HG02943 (cell line): Measurements from ENCODE around the gene CLP1.
"Not testable (repeated sequence)": the region's sequence is repeated elsewhere in the genome, so short reads cannot be mapped to it uniquely, and the experiment has no call there.

ENCODE experiments used
- ATAC-seq: cut with Tn5 transposase; IDR thresholded peaks from one replicate; pipeline ENCODE4 v1.9.1; 2021; ENCODE audit warnings: mild to moderate bottlenecking, low read depth, moderate library complexity; ENCODE audit not compliant: unreplicated experiment

The CLP1 gene

DNA sequence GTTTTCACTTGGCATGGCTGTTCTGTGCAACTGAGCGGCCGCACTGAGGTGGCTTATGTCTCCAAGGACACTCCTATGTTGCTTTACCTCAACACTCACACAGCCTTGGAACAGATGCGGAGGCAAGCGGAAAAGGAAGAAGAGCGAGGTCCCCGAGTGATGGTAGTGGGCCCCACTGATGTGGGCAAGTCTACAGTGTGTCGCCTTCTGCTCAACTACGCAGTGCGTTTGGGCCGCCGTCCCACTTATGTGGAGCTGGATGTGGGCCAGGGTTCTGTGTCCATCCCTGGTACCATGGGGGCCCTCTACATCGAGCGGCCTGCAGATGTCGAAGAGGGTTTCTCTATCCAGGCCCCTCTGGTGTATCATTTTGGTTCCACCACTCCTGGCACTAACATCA is 2.1 kb downstream of the CLP1 start:
- ATAC-seq: no peak

DNA sequence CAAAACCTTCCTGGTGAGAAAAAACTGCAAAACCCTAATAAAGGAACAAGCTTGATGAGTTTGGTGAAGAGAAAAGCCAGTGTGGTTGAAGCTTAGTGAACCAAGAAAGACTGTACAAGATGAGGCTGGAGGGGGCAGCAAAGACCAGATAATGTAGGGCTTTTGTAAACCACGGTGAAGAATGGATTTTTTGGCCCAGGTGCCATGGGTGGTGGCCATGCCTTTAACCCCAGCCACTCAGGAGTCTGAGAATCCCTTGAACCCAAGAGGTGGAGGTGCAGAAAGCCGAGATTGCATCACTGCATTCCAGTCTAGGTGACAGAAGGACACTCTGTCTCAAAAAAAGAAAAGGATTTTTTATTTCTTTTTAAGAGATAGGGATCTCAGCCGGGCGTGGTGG is 5.3 kb downstream of the CLP1 start:
- no peak for ATAC-seq

DNA sequence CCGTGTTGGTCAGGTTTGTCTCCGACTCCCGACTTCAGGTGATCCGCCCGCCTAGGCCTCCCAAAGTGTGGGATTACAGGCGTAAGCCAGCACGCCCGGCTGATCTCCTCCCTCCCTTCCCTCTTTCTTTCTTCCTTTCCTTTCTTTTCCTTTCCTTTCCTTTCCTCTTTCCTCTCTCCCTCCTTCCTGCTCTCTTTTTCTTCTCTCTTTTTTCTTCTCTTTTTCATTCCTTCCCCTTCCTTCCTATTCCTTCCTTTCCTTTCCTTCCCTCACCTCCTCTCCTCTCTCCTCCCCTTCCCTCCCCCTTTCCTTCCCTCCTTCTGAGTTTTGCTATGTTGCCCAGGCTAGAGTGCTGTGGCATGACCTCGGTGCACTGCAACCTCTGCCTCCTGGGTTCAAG is 6.4 kb downstream of the CLP1 start:
- no peak for ATAC-seq

DNA sequence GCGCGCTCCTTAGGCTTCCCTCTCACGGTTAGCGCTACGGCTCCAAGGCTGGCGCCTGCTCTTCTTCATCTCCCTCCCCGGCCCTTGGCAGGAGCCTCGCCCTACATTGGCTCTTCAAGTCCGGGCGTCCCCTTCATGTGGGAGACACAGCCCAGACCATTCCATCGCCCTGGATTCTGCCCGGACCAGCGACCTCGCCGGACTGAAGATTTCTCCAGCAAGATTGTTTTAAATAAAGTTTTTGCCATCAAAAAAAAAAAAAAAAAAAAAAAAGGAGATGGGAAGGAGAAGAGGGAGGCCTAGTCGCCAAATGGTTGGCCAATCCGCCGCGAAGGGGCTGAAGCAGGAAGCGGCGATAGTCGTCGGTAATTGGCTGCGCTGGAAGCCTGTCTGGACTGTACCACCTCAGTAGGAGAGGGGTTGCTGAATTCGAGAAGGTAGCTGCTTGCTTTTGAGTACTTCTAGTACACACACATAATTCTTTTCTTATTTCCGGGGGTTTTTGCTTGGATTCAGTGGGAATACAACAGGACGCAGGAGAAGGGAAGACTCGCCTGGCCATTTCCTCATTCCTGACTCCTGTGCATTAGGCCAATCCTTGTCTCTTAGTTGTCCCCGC is 9.7 kb downstream of the CLP1 start:
- peak; percentile 63 for ATAC-seq

DNA sequence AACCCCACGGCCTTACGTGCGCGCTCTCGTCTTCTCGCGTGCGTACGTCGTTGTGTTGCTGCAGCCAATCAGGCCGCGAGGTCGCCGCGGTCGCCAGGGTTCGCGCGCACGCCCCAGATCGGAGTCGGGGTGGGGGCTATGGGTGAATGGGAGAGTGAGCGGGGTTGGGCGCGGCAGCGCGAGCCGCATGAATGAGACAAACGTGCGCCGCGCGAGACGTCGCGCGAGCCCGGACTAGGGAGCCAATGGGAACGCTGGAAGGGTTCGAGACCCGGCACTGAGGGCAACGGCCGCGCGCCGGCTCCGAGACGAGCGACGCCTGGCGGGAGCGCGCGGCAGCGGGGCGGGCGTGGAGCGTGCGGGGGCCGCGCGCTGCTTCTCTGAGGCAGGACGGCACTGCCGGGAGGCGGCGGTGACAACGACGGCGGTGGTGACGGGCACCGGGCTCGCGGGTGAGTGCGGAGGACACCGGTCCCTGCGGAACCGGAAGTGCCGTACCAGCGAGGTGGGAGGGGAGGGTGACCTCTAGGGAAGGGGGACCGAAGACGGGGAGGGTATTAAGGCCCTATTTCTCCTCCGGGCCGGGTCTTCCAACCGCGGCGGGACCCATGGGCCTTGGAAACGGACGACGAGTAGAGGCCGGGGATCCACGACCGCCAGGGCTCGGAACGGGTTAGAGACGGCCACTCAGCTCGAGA is 10.3 kb downstream of the CLP1 start, which contains the start of gene ZDHHC5:
ZDHHC5 (plus strand) TSS at position 379 of the 698 bp plus-strand sequence. CDS start 4,977 bp downstream, outside the sequence.
- ATAC-seq: peak; percentile 86

DNA sequence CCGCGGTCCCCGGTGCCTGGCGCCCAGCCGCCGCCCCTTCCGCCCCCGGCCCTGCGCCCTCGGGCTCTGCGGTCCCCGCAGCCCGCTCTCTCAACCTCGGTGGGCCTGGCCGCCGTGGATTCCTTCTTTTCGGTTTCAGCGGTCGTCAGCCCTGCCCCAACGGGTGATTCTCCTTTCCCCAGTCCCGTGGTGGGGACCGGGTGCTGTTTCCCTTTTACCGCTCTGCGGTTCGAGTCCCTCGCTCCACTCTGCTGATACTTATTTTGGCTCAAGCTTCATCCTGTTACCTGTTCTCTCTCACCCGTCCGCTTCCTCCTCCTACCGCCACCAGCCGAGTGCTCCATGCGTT is 10.8 kb downstream of the CLP1 start:
- ATAC-seq: peak; percentile 12

DNA sequence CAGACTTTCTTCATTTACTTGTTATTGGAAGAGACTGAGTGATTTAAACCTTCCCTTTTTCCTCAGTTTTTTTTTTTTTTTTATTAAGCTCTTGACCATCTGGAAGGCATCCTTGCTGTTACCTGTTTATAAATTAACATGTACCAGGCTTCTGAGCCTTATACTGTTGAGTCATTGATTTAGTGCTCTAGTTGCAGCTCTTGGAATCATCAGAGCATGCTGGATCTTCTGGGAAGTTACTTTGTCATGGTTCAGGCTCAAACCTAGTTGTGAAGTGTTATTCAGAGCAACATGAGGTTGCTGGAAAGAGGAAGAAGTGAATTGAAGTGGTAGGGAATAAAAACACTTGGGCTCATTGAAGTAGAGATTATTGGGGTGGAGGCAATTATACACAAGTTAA is 16.7 kb downstream of the CLP1 start:
- no peak for ATAC-seq

DNA sequence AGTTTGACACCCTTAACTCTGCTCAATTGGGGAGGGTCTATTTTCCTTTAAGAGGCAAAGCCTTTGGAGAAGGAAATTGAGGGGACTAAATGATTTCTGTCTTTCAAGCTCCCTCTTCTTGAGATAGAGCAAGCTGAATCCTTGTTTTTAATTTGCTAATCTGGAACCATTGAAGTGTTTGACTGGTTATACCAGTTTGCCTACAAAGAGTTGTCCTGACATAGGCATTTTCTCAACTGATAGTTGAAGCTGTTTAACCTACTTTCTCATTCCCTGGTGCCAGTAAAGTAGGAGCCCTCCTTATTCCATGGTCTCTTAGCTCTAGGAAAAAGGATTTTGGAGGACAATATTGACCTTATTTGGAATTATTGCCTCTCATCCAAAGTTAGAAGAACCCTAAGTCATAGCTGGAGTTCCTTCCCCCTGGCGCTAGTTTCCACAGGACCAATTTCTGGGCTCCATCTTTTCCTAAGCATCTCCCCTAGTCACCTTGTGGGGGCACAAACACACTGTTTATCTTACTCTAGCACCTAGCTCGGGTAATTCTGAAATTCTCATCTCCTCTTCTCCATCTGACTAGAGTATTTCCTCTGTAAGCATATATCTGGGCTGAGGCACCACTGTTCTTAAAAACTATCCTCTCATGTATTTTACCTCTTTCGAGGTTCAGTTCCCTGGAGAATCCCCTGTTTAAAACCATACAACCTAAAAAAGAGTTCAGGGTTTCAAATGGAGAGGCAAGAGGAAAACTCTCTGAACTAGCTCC is 17.8 kb downstream of the CLP1 start:
- ATAC-seq: no peak

DNA sequence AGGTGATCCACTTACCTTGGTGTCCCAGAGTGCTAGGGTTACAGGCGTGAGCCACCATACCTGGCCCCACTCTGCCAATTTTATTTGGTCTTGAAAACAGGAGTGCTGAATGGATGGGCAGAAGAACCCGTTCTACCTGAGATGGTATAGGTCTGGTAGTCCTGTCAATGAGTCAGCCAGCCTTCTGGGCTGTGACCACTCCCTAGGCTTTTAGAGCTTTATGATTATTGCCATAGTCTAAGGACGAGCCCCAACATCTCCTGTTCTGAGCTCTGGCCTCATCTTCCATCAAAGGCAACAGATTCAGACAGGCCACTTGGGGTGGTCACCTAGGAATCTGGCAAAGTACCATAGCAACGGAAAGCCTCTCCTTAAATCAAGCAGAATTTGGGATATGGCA is 21.8 kb downstream of the CLP1 start:
- ATAC-seq: no peak

DNA sequence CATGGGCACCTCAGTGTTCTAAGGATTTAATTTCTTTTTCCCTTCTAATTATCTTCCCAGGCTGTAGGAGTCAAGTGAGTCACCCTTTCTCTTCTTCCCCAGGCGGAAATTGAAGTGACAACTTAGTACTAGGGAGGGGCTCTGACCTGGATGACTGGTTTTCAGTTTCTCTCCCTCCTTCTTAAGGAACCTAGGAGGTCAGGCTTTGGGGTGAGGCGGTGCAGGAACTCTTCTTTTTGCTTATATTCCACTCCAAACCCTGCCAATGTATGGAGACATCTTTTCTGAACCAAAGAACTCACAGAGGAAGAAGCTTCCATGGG is 23.0 kb downstream of the CLP1 start:
- no peak for ATAC-seq

DNA sequence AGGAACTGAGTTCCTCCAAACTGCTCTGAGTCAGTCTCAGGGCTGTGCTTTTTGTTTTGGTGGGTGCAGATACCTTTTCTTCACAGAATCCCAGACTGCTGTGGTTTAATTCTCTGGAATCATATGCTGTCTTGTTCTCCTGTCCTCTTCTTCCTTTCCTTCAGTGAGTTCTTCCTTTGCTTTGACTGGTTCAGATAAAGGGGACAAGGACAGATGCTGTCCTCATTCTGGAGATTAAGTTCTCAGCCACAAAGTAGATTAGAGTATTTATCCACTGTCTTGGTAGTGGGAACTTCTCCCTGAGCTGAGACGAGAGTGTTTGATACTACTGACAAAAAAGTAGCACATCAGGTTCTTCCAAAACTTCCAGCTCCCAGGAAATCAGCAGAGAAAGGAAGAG is 23.6 kb downstream of the CLP1 start:
- ATAC-seq: no peak

DNA sequence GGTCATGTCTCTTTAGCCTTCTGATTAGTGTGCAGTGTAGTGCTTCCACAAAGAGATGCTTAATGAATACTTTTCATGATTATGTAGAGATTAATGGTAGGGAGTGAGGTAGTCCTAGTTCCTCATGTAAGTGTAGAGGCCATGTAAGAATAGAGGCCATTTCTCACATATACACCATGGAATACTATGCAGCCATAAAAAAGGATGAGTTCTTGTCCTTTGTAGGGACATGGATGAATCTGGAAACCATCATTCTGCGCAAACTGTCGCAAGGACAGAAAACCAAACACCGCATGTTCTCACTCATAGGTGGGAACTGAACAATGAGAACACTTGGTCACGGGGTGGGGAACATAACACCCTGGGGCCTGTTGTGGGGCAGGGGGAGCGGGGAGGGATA is 32.9 kb downstream of the CLP1 start:
- not testable (repeated sequence) for ATAC-seq

DNA sequence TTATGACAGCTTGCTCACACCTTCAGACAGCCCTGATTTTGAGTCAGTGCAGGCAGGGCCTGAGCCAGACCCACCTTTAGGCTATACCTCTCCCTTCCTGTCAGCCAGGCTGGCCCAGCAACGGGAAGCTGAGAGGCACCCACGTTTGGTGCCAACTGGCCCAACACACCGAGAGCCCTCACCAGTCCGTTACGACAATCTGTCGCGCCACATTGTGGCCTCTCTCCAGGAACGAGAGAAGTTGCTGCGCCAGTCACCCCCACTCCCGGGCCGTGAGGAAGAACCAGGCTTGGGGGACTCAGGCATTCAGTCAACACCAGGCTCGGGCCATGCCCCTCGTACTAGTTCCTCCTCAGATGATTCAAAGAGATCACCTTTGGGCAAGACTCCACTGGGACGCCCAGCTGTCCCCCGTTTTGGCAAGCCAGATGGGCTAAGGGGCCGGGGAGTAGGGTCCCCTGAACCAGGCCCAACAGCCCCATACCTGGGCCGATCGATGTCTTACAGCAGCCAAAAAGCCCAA is 41.3 kb downstream of the CLP1 start:
- no peak for ATAC-seq

DNA sequence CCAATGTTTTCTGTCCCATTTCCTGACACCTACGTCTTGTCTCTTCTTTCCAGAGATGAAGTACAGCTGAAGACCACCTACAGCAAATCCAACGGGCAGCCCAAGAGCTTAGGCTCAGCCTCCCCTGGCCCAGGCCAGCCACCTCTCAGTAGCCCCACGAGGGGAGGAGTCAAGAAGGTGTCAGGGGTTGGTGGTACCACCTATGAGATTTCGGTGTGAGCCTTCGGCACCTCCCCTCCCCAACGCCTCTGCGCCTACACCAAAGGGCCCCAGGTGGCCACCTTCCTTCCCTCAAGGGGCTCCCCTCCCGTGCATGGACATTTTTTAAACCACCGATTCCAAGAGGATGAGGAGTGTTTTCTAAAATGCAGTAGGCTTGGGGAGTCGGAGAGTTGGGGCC is 42.3 kb downstream of the CLP1 start:
- no peak for ATAC-seq

DNA sequence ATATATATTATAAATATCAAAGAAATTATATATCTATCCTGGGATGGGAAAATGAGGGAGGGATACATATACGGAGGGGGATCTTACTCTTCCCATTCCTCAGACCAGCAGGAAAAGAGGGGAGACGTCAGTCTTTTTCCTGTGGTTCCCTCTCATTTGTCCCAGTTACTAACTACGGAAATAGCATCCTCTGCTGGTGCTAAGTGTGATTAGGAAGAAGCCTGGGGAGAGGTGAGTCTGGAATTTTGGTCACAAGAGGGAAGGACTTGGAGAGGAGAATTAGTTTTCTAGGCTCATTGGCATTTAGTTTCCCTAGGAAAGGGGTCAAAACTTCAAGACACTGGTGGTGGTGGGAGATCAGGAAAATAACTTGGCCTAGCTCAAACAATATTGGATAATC is 42.9 kb downstream of the CLP1 start:
- no peak for ATAC-seq

DNA sequence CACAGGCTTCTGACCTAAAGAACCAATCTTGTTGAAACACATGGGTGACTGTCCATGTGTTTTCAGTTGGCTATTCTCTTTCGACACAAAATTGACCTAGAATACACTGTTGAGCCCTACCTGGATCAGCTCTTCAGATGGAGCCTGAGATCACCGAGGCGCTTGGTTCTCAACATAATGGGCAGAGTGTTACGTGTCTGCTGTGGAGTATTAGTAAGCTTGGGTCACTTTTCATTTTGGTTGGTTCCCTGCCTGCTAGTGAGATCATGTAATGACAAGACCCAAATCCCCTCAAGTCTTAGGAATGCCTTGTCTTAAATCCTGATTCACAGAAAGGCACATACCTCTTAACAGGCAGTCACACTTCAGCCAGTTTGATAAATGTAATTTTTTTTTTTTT is 45.8 kb downstream of the CLP1 start:
- no peak for ATAC-seq

DNA sequence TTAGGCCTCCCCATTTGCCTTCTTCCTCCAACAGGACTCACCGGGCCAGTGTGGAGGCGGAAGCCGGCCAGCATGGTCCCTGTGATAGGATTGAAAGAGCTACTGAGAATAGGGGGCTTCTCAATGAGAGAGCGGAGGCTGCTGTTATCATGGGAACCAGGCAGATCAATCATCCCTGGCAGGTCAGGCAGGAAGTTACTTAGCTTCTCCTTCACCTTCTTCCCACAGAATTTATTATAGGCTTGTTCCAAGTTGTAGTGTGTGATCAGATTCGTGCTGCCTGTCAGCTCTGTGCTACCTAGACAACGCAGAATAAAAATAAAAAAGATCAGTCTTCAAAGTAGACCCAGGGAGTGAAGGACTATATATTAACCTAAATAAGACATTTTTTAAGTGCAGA is 47.4 kb downstream of the CLP1 start:
- no peak for ATAC-seq

DNA sequence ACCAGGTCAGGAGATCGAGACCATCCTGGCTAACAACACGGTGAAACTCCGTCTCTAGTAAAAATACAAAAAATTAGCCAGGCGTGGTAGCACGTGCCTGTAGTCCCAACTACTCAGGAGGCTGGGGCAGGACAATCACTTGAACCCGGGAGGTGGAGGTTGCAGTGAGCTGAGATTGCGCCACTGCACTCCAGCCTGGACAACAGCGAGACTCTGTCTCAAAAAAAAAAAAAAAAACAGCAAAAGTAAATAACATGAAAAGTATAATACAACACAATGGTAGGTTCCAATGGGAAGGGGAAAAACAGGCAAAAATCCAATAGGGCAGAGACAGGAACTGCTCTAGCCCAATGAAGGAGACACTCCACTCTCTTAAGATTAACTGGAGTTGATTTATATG is 47.9 kb downstream of the CLP1 start:
- not testable (repeated sequence) for ATAC-seq

DNA sequence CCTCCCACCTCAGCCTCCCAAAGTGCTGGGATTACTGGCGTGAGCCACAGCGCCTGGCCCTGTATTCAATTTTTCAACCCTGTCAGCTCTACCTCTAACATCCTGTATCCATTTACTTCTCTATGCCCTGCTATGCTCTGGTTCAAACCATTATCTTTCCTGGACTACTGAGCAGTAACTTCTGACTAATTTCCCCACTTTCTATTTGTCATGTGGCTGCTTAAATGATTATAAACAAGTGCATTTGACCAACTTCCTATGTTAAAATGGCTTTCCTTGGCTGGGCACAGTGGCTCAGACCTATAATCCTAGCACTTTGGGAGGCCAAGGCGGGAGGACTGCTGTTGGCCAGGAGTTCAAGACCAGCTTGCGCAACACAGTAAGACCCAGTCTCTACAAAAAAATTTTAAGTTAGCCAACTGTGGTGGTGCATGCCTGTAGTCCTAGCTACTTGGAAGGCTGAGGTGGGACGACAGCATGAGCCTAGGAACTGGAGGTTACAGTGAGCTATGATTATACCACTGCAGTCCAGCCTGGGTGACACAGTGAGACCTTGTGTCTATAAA is 52.3 kb downstream of the CLP1 start:
- ATAC-seq: no peak
